Measurements from ENCODE around the gene LRRC39.
A peak's percentile ranks its signal among the peaks of the same experiment; 100 is the strongest.

Gene LRRC39

DNA sequence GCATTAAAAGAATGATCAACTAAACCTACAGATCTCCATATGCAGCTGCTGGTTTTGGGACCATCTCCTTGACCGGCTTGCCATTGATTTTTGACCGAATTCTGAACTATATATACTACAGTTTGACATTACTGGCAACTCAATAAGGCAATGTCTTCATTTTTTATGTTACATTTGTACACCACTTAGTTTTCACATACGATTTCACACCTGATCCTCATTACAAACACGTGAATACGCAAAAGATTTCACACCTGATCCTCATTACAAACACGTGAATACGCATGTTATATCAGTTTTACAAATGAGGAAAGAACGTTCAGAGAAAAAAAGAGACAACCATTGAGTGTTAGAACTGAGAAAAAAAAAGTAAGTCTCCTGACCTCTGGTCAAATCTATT is 46.4 kb downstream of the LRRC39 start:
- Histone ChIP-seq H3K4me1 (ENCODE audit: control insufficient read depth, insufficient read depth, low read length) (peaks cover 8% of the 10 kb centered on the region), H3K27ac (ENCODE audit: insufficient read depth, low read depth, low read length, poor library complexity, severe bottlenecking) (no peak overlapping the region), H3K9me3 (ENCODE audit: control insufficient read depth, low read length) (no peaks in the 10 kb centered on the region), H3K27me3 (ENCODE audit: control insufficient read depth, insufficient read depth, low read length, poor library complexity, severe bottlenecking) (no peaks in the 10 kb centered on the region), H3K36me3 (ENCODE audit: control insufficient read depth, insufficient read depth, low read length) (no peaks in the 10 kb centered on the region), H3K4me3 (ENCODE audit: insufficient read depth, low read depth, low read length) (peak overlapping the region; percentile 93)
- WGBS, 2 experiments, result 77 to 84% methylated on average over 8 of the region's 8 CpGs

DNA sequence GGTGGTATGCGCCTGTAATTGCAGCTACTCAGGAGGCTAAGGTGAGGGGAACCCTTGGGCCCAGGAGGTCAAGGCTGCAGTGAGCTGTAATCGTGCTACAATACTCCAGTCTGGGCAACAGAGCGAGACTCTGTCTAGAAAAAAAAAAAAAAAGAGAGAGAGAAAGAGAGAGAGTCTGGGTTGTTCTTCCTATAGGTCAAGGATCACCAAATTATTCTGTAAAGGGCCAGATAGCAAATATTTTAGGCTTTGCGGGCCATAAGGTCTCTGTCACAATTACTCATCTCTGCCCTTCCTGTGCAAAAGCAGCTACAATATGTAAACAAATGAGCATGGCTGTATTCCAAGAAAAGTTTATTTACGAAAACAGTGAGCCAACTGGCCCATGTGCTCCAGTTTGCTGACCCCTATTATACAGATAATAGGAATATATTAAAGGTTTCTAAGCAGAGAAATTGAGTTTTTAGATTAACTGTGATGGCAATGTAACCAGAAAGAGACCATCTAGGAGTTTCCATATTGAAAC is 47.4 kb downstream of the LRRC39 start:
- peaks cover 8% of the 10 kb centered on the region for H3K4me1 ChIP-seq (ENCODE audit: control insufficient read depth, insufficient read depth, low read length)
- 88 to 93% methylated on average over 4 to 5 of the region's 5 CpGs for WGBS, 2 experiments

DNA sequence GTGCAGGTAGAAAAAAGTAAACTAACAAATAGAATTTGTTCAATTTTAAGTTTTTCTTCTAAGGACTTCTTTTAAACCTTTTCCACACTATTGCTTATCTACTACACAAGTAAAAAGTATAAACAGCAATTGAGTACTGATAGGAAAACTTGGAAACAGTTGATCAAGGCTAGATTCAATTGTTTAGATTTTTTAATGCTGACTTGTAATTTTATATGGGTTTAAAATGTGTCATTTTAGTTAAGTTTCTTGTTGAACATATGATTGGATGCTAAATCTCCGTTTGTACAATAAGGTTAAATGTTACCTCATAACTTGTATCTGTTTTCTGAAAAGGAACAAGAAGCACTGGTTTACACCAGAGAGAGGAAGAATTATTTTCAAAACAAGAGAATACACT is 50.8 kb downstream of the LRRC39 start:
- Histone ChIP-seq H3K27me3 (ENCODE audit: control insufficient read depth, insufficient read depth, low read length, poor library complexity, severe bottlenecking) (no peaks in the 10 kb centered on the region), H3K4me1 (ENCODE audit: control insufficient read depth, insufficient read depth, low read length) (peaks cover 3% of the 10 kb centered on the region), H3K9me3 (ENCODE audit: control insufficient read depth, low read length) (no peaks in the 10 kb centered on the region), H3K36me3 (ENCODE audit: control insufficient read depth, insufficient read depth, low read length) (no peaks in the 10 kb centered on the region), H3K27ac (ENCODE audit: insufficient read depth, low read depth, low read length, poor library complexity, severe bottlenecking) (no peak overlapping the region), H3K4me3 (ENCODE audit: insufficient read depth, low read depth, low read length) (no peak overlapping the region)
- 100% methylated on average over 1 of the region's 1 CpG for WGBS, 2 experiments

More for the DNA sequence above, 47.4 kb downstream of the LRRC39 start:
- no peaks in the 10 kb centered on the region for H3K9me3 ChIP-seq (ENCODE audit: control insufficient read depth, low read length)
- H3K36me3 ChIP-seq (ENCODE audit: control insufficient read depth, insufficient read depth, low read length), result no peaks in the 10 kb centered on the region
- no peak overlapping the region for H3K4me3 ChIP-seq (ENCODE audit: insufficient read depth, low read depth, low read length)
- H3K27me3 ChIP-seq (ENCODE audit: control insufficient read depth, insufficient read depth, low read length, poor library complexity, severe bottlenecking), result no peaks in the 10 kb centered on the region
- H3K27ac ChIP-seq (ENCODE audit: insufficient read depth, low read depth, low read length, poor library complexity, severe bottlenecking), result no peak overlapping the region

DNA sequence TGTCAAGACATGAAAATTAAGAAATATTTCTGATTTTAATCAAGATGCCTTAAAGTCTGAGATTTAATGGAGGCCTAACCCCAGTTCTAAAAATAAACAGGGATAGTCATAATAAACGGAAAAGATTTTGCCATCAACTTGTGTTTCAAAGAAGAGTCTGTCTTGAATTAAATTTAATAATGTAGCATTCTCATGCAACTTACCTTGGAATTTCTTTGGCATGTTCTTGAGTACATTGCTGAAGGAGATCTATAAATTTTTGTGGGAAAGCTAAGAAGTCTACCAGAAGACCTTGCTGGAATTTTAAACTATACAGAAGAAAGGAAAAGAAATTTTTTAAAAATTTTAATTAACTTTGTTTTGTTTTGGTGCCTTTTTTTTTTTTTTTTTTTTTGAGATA is 55.9 kb downstream of the LRRC39 start:
- Histone ChIP-seq H3K27ac (ENCODE audit: insufficient read depth, low read depth, low read length, poor library complexity, severe bottlenecking) (no peak overlapping the region), H3K9me3 (ENCODE audit: control insufficient read depth, low read length) (no peaks in the 10 kb centered on the region), H3K36me3 (ENCODE audit: control insufficient read depth, insufficient read depth, low read length) (peaks cover 8% of the 10 kb centered on the region), H3K27me3 (ENCODE audit: control insufficient read depth, insufficient read depth, low read length, poor library complexity, severe bottlenecking) (no peaks in the 10 kb centered on the region), H3K4me3 (ENCODE audit: insufficient read depth, low read depth, low read length) (no peak overlapping the region), H3K4me1 (ENCODE audit: control insufficient read depth, insufficient read depth, low read length) (no peaks in the 10 kb centered on the region)
- WGBS, 2 experiments, result 100% methylated on average over 1 of the region's 1 CpG

DNA sequence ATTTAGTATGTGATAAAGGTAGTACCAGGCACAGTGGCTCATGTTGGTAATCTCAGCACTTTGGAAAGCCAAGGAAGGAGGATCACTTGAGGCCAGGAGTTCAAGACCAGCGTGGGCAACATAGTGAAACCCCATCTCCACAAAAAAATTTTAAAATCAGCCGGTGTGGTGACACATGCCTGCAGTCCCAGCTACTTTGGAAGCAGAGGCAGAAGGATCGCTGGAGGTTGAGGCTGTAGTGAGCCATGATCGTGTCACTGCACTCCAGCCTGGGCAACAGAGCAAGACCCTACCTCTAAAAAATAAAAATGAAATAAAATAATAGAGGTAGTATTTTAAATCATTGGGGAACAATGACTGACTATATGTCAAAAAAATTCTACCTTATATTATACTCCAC is 62.5 kb downstream of the LRRC39 start:
- H3K9me3 ChIP-seq (ENCODE audit: control insufficient read depth, low read length), result no peaks in the 10 kb centered on the region
- H3K27me3 ChIP-seq (ENCODE audit: control insufficient read depth, insufficient read depth, low read length, poor library complexity, severe bottlenecking), result no peaks in the 10 kb centered on the region
- H3K27ac ChIP-seq (ENCODE audit: insufficient read depth, low read depth, low read length, poor library complexity, severe bottlenecking), result no peak overlapping the region
- no peaks in the 10 kb centered on the region for H3K4me1 ChIP-seq (ENCODE audit: control insufficient read depth, insufficient read depth, low read length)
- 85 to 95% methylated on average over 4 of the region's 4 CpGs for WGBS, 2 experiments
- H3K36me3 ChIP-seq (ENCODE audit: control insufficient read depth, insufficient read depth, low read length), result peaks cover 8% of the 10 kb centered on the region
- no peak overlapping the region for H3K4me3 ChIP-seq (ENCODE audit: insufficient read depth, low read depth, low read length)

DNA sequence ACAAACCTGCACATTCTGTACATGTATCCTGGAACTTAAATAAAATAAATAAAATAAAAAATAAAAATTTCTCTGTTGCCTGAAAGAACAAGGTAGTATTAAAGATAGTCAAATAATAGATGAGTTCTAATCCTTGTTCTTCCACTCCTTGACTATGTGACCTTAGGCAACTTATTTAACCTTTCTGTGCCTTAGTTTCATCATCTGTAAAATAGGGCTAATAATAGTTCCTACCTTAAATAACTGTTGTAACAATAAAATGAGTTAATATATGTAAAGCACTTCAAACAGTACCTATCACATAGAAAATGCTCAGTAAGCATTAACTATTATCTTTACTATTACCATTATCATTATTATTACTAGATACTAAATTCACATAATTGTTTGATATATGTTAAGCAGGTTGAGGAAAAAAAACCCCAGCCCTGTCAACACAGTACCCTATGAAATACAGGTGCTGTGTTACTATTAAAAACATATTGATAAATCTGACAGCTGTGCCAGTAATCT is 68.4 kb downstream of the LRRC39 start:
- Histone ChIP-seq H3K9me3 (ENCODE audit: control insufficient read depth, low read length) (no peaks in the 10 kb centered on the region), H3K27me3 (ENCODE audit: control insufficient read depth, insufficient read depth, low read length, poor library complexity, severe bottlenecking) (no peaks in the 10 kb centered on the region), H3K36me3 (ENCODE audit: control insufficient read depth, insufficient read depth, low read length) (peaks cover 11% of the 10 kb centered on the region), H3K27ac (ENCODE audit: insufficient read depth, low read depth, low read length, poor library complexity, severe bottlenecking) (no peak overlapping the region), H3K4me1 (ENCODE audit: control insufficient read depth, insufficient read depth, low read length) (no peaks in the 10 kb centered on the region), H3K4me3 (ENCODE audit: insufficient read depth, low read depth, low read length) (no peak overlapping the region)

DNA sequence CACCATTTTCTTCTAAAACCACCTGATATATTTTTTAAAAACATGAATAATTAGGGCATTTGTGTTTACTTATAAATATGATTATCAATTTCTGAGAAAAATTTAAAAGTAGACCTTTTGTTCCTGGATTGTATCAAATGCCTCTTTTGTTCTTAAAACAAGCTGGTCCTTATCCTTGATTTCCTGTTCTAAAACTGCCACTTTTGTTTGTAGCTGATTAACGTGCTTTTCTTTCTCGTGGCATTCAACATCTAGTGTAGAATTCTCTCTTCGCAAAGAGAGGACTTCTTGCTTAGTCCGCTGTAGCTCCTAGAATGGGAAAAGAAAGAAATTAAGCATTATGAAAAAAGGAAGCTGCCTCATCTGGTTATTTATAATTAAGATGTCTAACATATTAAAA is 70.4 kb downstream of the LRRC39 start:
- Histone ChIP-seq H3K9me3 (ENCODE audit: control insufficient read depth, low read length) (no peaks in the 10 kb centered on the region), H3K27ac (ENCODE audit: insufficient read depth, low read depth, low read length, poor library complexity, severe bottlenecking) (no peak overlapping the region), H3K4me1 (ENCODE audit: control insufficient read depth, insufficient read depth, low read length) (no peaks in the 10 kb centered on the region), H3K4me3 (ENCODE audit: insufficient read depth, low read depth, low read length) (no peak overlapping the region), H3K36me3 (ENCODE audit: control insufficient read depth, insufficient read depth, low read length) (peaks cover 16% of the 10 kb centered on the region), H3K27me3 (ENCODE audit: control insufficient read depth, insufficient read depth, low read length, poor library complexity, severe bottlenecking) (no peaks in the 10 kb centered on the region)
- 96 to 98% methylated on average over 3 to 4 of the region's 4 CpGs for WGBS, 2 experiments

DNA sequence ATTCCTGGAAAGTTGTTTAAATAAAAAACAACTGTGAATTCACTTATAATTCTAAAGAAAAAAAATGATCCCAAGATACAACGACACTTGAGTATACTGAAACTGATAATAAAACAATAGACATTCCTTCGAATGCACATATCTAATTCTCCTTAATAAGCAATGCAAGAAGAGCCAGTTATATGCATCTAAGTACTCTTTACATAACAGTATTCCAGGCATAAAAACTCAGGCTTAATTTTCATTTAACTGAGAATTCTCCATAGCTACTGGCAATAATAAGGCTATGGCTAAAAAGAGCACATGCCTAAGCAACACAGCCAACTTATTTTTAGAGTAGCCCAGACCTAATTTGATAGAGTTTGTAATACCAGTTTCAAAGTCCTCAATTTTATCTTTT is 76.5 kb downstream of the LRRC39 start:
- H3K4me1 ChIP-seq (ENCODE audit: control insufficient read depth, insufficient read depth, low read length), result no peaks in the 10 kb centered on the region
- peaks cover 37% of the 10 kb centered on the region for H3K36me3 ChIP-seq (ENCODE audit: control insufficient read depth, insufficient read depth, low read length)
- H3K4me3 ChIP-seq (ENCODE audit: insufficient read depth, low read depth, low read length), result no peak overlapping the region
- WGBS, 2 experiments, result 97 to 99% methylated on average over 2 of the region's 2 CpGs
- H3K27me3 ChIP-seq (ENCODE audit: control insufficient read depth, insufficient read depth, low read length, poor library complexity, severe bottlenecking), result no peaks in the 10 kb centered on the region
- H3K27ac ChIP-seq (ENCODE audit: insufficient read depth, low read depth, low read length, poor library complexity, severe bottlenecking), result no peak overlapping the region
- H3K9me3 ChIP-seq (ENCODE audit: control insufficient read depth, low read length), result no peaks in the 10 kb centered on the region

DNA sequence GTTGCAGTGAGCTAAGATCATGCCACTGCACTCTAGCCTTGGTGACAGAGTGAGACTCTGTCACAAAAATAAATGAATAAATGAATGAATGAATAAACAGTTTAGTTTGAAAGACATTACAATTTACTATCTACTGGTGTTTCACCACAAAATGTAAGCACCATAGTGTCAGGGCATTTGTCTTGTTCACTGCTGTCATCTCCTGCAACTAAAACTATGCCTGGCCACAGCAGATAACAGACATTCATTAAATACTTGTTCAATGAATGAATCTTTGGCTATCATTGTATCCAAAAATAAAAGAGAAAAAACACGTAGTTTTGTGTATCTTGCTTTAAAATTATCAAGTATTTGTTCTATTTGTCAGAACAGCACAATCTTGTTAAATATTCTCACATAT is 77.9 kb downstream of the LRRC39 start:
- Histone ChIP-seq H3K27me3 (ENCODE audit: control insufficient read depth, insufficient read depth, low read length, poor library complexity, severe bottlenecking) (no peaks in the 10 kb centered on the region), H3K9me3 (ENCODE audit: control insufficient read depth, low read length) (no peaks in the 10 kb centered on the region), H3K36me3 (ENCODE audit: control insufficient read depth, insufficient read depth, low read length) (peaks cover 31% of the 10 kb centered on the region), H3K27ac (ENCODE audit: insufficient read depth, low read depth, low read length, poor library complexity, severe bottlenecking) (no peak overlapping the region), H3K4me3 (ENCODE audit: insufficient read depth, low read depth, low read length) (no peak overlapping the region), H3K4me1 (ENCODE audit: control insufficient read depth, insufficient read depth, low read length) (no peaks in the 10 kb centered on the region)
- 83% methylated on average over 1 of the region's 1 CpG; no CpG with 5 or more reads in 1 of the 2 experiments for WGBS, 2 experiments

Data from ectodermal cell (in vitro differentiated cells).